Measurements from ENCODE around the gene FARP1. TPM values are rescaled to one million over a fixed set of nuclear protein-coding genes. Genes with fewer than 3 reads are reported as not detected.
A peak's percentile ranks its signal among the peaks of the same experiment; 100 is the strongest.

FARP1 gene
- total RNA-seq, 1 donor from 2014 or later: 289 TPM

DNA sequence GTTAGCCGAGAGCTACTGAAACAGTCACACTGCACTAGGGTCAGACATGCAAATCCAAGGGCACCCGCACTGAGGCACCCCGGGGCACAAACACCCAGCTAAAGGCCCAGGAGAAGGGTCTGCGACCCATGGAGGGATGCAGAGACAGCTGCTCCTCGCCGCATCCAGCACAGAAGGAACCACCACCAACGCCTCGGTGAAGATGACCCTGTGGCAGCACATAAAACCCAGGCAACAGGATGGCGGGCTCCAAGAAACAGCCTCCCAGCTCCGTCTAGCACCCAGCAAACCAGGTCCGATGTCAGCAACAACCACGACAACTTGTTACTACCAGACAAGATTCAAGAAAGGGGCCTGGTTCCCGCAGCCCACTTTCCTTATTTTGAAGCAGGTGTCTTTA, 351.9 kb downstream of the FARP1 start:
- Mint-ChIP-seq H3K9me3 (no peaks in the 10 kb centered on the region), H3K36me3 (peaks cover 22% of the 10 kb centered on the region), H3K27ac (peak overlapping the region; percentile 16), H3K27me3 (ENCODE audit: low read depth) (no peaks in the 10 kb centered on the region), H3K4me3 (no peak overlapping the region), H3K4me1 (peaks cover 40% of the 10 kb centered on the region)
- no peak for DNase-seq (ENCODE audit: low spot score in 2 of 2, unreplicated experiment in 2 of 2)
- TF ChIP-seq, protein P1, sequence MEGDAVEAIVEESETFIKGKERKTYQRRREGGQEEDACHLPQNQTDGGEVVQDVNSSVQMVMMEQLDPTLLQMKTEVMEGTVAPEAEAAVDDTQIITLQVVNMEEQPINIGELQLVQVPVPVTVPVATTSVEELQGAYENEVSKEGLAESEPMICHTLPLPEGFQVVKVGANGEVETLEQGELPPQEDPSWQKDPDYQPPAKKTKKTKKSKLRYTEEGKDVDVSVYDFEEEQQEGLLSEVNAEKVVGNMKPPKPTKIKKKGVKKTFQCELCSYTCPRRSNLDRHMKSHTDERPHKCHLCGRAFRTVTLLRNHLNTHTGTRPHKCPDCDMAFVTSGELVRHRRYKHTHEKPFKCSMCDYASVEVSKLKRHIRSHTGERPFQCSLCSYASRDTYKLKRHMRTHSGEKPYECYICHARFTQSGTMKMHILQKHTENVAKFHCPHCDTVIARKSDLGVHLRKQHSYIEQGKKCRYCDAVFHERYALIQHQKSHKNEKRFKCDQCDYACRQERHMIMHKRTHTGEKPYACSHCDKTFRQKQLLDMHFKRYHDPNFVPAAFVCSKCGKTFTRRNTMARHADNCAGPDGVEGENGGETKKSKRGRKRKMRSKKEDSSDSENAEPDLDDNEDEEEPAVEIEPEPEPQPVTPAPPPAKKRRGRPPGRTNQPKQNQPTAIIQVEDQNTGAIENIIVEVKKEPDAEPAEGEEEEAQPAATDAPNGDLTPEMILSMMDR (IDR thresholded peaks at IDR 0.05; ENCODE audit: unreplicated experiment): no peak

DNA sequence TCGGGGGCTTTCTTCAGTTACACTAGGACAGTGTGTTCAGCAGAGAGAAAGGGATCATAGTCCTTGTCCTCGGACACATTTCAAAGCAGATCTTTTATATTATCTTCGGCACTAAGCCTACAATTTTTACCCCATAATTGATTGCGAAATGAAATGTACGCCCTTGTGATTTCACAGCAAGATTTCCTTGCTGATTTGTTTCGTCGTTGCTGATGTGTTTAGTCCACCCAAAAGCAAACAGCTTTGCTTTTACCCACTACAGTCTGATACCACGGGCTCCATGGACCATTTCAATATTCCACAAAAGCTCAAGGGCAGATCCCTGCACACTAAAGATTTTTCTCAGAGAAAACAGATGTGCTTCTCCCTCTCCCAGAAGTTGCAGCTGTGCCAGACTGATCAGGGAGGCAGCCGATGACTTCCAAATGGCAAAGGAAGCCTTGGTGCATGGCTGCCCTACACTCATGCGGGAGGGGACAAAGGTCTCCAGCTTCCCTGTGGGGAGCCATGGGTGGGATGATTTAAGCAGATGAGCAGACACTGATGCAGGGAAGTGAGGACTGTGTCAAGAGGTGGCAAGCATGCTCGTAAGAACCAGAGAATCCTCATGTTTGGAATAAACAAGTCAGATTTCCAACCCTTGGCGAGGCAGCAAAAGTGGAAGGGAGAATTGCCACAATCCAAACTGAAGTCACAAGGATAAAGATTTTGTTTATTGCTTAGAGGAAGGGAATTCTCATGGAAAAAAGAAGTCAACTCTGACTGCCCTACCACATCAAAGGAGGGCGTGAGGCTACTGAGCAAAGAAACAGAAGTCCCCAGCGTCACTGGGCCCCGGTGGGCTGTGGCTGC, 353.0 kb downstream of the FARP1 start:
- Mint-ChIP-seq H3K27ac (peak overlapping the region; percentile 64), H3K4me3 (no peak overlapping the region), H3K9me3 (no peaks in the 10 kb centered on the region), H3K27me3 (ENCODE audit: low read depth) (no peaks in the 10 kb centered on the region), H3K4me1 (peaks cover 30% of the 10 kb centered on the region), H3K36me3 (peaks cover 22% of the 10 kb centered on the region)
- TF ChIP-seq, protein P1 (IDR thresholded peaks at IDR 0.05; ENCODE audit: unreplicated experiment): no peak
- DNase-seq (ENCODE audit: low spot score in 2 of 2, unreplicated experiment in 2 of 2): no peak

DNA sequence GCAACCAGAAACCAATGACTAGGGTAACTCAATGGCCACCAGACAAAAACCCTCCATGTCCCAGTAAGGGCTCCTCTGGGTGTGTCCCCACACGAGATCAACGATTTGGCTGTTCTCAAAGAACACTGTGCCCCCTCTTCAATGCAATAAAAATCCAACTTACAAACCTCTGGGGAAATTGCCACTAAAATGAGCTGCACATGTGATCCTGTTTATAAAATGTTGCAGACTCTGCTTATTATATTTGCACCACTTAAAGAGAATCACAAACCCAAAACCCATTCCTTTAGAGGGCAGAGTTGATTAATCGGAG, 353.5 kb downstream of the FARP1 start:
- no peaks in the 10 kb centered on the region for H3K9me3 Mint-ChIP-seq
- H3K27ac Mint-ChIP-seq: no peak overlapping the region
- peaks cover 27% of the 10 kb centered on the region for H3K4me1 Mint-ChIP-seq
- TF ChIP-seq, protein P1 (IDR thresholded peaks at IDR 0.05; ENCODE audit: unreplicated experiment): no peak
- H3K27me3 Mint-ChIP-seq (ENCODE audit: low read depth): no peaks in the 10 kb centered on the region
- H3K4me3 Mint-ChIP-seq: no peak overlapping the region
- H3K36me3 Mint-ChIP-seq: peaks cover 22% of the 10 kb centered on the region
- DNase-seq (ENCODE audit: low spot score in 2 of 2, unreplicated experiment in 2 of 2): no peak

DNA sequence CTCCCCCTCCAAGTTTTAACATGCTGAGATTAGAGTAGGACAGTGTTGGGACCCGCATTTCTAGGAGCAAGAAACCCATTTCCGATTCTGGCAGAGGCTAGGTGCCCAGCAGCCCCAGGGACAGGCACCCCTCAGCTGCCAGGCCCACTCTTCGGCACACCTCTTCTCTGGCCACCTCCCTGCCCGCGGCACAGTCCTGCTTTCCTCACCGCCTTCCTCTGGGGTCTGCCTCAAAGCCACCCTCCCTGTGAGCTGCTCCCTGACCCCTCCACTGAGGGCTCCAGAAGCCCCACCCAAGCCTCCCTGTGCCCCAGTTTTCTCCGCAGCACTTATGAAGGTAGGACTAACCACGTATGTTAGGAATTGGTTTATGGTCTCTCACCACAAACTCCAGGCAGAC, 354.1 kb downstream of the FARP1 start:
- H3K27ac Mint-ChIP-seq: no peak overlapping the region
- no peaks in the 10 kb centered on the region for H3K9me3 Mint-ChIP-seq
- TF ChIP-seq, protein P1 (IDR thresholded peaks at IDR 0.05; ENCODE audit: unreplicated experiment): no peak
- peaks cover 25% of the 10 kb centered on the region for H3K4me1 Mint-ChIP-seq
- peaks cover 22% of the 10 kb centered on the region for H3K36me3 Mint-ChIP-seq
- no peaks in the 10 kb centered on the region for H3K27me3 Mint-ChIP-seq (ENCODE audit: low read depth)
- no peak overlapping the region for H3K4me3 Mint-ChIP-seq
- DNase-seq (ENCODE audit: low spot score in 2 of 2, unreplicated experiment in 2 of 2): no peak

DNA sequence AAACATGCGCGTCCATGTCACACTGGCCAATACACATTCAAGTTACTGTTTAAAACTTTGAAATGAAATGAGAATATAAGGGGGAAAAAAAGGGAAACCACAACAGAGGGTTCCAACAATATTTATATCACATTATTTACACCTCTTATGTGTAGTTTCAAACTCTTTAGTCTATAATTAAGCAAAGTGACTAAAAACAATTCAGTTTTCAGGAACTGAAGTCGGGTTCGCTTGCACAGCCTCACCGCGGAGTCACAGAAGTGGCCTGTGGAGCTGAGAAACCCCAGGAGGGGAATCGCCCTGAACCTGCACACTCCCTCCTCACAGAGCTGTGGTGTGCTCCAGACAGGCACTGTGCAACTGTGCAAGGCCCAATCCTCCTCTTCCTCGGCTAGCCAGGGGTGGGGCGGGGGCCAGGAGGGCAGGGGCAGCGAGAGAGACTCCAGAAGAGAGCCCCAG, 358.1 kb downstream of the FARP1 start:
- H3K4me1 Mint-ChIP-seq: peaks cover 24% of the 10 kb centered on the region
- no peaks in the 10 kb centered on the region for H3K9me3 Mint-ChIP-seq

More for the DNA sequence above, 358.1 kb downstream of the FARP1 start:
- H3K36me3 Mint-ChIP-seq: peaks cover 29% of the 10 kb centered on the region
- DNase-seq (ENCODE audit: low spot score in 2 of 2, unreplicated experiment in 2 of 2): no peak
- no peaks in the 10 kb centered on the region for H3K27me3 Mint-ChIP-seq (ENCODE audit: low read depth)
- TF ChIP-seq, protein P1 (IDR thresholded peaks at IDR 0.05; ENCODE audit: unreplicated experiment): no peak
- no peak overlapping the region for H3K27ac Mint-ChIP-seq
- H3K4me3 Mint-ChIP-seq: no peak overlapping the region

Data from mesothelial cell of epicardium (in vitro differentiated cells).